Stimulated activated CD4-positive, alpha-beta T cell treated with anti-CD3 and anti-CD28 coated beads, Interleukin-15, amount 100 ng/mL, for 1 hour (primary cell): ENCODE data around the gene TCAIM.
"Not testable (repeated sequence)": the region's sequence is repeated elsewhere in the genome, so short reads cannot be mapped to it uniquely, and the experiment has no call there.

Experiments
- DNase-seq, 2 donors: peaks; one replicate each; pipeline ENCODE4 v3.0.0-alpha.2; 2020; ENCODE audit warnings: low read depth in 1 of 2, low spot score in 1 of 2

TCAIM gene

DNA sequence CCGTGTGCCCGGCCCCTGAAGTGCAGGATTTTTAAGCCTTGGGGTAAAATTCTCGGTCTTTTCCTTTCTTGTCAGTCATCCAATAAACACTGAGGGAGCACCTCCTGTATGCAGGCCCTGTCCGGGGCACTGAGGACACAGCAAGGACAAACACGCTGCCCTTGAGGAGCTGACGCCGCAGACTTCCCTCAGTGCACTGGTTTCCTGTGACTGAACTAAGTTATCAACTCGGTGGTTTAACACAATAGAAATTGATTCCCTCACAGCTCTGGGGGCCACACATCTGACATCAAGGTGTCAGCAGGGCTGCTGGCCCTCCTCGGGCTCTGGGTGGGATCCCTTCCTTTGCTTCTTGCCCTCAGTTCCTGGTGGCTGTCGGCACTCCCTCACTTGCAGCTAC lies 73.8 kb downstream of the TCAIM start:
- no peak for DNase-seq

DNA sequence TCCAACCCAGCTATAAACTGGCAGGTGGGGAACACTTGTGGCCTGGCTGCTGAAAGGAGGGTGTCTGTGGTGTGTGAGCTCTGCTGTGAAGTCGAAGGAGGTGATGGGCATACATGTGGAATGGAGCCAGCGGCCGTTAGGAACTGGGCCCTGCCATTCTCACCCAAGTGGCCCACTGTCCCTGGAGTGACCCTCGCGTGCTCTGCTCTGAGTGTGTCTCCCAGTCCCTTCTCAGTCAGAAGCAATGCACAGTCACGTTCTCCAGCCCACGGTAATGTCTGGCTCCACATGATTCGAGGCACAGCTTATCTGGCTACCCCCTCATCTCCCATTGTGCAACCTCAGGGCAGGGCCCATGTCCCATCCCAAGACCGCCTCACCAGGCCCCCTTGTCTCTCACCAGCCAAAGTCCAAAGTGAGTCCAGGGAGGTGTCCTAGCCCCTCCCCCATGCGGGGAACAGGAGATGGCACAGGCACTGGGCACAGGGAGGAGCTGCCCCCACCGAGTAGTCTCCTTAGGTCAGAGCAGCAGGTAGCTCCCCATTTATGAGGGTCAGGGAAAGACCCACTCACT lies 76.0 kb downstream of the TCAIM start:
- DNase-seq: no peak

DNA sequence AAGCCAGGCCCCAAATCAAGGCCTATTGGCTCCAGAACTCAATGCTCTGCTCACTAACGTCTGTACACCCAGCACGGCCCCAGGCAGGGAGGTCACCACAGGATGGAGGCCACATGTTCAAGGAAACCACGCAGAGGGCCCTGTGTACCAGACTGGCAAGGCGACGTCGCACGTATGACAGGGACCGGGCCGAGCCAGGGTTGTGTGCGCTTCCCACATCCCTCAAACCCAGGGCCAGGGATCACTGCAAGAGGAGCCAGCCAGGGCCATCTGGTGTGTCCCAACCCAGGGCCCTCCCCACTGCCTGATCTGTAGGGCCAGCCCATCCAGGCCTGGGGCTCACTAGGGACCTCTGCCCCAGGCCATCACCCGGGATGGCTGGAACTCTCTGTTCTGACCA lies 76.9 kb downstream of the TCAIM start:
- no peak for DNase-seq

DNA sequence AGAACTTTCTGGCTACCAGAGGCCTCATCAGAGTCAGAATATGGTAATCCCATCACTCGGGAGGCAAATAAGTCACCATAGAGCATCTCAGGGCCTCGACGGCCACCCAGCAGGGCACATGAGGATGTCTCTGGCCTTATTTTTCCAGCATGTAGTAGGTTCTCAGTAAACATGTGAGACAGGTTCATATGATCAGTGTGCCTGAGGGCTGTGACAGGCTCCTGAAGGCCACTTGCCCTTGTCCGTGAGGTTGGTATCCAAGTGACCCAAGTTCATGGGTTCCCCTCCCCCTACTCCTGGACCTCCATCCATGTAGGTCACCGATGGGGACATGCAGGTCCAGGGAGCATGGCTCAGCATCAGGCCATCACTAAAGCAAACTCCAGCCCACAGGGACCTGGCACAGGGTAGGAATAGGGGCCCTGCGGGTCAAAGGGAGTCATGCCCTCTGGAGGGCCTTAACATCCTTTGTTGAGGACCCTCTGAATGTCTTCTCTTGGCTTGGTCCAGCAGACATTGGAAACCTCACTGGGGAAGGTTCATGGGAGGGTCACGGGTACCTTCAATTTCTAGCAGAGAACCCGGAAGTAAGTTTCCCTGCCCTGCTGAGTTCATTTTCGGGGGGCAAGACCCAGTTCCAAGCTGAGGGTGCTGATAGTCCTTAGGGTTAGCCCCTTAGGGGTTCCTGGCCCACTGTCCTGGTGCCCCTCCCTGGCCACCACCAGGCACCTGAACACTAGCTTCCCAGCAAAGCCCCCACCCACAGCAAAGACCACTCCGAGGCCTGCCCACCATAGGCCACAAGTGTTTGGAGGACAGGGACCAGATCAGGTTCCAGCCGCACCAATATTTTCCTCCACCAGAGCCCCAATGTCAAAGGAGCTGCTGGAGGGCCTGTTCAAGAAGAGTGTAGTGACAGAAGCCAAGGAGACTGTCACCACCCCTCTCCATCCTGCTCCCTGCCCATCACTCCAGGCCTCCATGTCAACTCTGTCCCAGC lies 77.8 kb downstream of the TCAIM start:
- no peak for DNase-seq

DNA sequence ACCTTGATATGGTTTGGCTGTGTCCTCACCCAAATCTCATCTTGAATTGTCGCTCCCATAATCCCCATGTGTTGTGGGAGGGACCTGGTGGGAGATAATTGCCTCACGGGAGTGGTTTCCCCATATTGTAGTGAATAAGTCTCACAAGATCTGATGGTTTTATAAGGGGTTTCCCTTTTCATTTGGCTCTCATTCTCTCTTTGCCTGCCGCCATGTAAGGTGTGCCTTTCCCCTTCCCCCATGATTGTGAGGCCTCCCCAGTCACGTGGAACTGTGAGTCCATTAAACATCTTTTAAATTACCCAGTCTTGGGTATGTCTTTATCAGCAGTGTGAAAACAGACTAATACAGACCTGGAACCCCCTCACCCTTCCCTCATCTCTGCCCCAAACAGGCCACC lies 79.6 kb downstream of the TCAIM start:
- not testable (repeated sequence) for DNase-seq

DNA sequence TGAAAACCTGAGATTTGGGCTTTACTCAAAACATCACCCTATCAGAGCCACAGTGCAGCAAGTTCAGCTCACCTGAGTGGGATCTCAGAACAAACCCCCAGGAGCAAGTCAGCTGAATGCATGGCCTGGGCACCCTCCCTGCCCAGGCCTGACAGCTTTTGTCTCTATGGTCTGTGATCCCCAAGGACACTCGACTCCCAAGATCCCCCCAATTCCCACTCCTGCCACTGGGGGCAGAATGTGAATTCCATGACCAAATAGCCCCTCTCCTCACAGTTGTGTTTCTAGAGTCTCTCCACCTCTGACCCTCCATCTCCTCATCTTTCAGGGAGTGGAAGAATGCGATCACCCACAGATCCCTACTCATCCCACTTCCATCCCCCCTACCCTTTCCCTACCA lies 80.0 kb downstream of the TCAIM start:
- DNase-seq: no peak

DNA sequence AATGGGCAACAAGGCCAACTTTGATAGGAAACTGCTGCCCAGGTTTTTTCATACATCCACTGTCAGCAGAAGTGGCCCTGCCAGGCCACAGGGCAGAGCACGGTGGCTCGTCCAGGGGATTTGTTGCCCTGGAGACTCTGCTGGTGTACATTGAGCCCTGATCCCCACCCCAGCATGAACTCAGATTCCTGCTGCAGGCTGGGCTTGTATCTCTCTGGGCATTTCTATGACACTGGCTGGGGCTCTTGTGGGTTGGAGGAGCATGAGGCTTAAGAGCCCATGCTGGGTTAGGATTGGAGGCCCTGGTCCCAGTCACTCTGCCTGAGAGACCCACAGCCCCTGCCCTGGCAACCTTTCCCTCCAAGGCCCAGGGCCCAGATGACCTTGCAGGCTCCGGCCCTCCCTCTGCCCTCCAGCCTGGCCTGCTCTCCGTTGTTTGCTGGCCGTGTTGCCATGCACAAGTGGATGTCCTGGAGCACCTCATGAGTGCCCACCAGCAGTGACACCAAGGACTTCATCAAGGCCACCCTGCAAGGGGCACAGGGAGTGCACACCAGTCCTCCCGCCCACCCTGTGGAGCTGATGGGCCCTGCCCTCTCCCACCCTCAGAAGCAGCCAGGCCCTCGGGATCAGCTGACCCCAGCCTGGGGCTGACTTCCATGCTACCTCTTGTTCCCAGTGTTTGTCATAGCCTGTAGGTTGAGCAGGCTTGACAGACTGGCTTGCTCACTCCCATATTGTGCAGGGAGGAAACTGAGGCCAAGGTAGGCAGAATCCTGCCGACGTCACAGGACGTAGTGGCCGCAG lies 80.8 kb downstream of the TCAIM start:
- DNase-seq: no peak

DNA sequence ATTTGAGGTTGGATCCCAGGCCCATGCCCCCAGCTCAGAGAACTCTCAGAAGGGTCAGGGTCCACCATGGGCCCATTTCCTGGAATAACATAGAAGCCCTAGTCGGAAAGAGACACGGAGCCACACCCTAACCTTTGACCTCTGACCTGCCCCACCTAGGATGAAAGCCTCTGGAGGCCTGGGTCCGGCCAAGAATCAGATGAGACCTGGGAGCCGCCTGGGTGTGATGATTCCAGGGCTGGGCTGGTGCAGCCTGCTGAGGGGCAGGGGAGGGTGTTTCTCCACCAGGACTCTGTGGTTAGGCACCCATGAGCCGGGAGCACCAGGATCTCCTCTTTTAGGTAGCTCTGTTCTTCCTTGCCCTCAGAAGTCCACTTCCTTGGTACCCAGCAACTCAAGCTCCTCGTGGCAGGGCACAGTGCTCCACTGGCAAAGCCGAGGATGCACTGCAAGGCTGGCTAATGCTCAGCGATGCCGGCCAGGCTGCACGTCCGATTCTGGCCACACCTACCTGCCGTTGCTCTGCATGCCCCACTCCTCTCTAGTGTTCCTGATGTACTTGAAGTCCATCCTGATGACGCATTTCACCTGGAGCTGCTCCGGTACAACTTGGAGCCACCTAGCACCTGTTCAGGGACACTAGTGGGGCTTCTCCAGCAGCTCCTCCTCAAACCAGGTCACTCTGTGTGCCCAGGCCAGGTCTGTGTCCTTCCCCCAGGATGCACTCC lies 81.5 kb downstream of the TCAIM start:
- DNase-seq: no peak

DNA sequence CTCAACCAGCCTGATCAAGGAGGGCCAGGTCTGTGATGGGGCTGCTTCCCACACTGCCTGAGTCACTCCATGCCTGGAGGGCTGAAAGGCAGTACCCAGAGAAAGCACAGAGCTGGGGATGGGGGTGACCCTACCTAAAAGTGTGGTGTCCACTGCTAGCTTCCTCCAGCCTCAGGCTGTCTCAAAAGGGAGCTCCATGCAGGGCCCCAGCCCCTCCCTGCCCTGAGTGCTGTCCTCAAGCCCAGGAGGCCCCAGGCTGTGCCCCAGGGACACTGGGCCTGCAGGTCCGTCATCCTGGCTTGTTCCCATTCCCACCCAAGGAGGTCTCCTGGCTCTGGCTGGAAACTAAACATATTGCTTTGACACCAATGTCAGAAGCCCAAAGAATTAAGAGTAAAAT lies 82.1 kb downstream of the TCAIM start:
- DNase-seq: no peak

DNA sequence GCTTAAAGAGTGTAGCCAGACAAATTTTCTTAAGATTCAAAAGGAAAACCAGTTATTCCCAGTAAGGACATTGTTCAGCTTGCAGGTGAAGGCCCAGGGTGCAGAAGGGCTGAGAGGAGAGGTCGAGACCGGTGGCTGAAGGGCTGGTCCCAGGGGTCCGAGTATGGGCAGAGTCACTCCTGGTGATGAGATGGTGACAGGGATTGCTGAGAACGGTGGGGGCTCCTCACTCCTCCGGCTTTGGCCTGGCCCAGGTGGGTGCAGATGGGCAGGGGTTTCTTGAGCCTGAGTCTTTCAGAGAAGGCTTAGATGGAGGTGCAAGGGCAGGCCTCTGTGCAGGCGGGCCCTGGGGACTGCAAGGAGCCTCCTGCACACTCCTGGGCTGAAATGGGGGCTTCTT lies 82.7 kb downstream of the TCAIM start:
- no peak for DNase-seq

DNA sequence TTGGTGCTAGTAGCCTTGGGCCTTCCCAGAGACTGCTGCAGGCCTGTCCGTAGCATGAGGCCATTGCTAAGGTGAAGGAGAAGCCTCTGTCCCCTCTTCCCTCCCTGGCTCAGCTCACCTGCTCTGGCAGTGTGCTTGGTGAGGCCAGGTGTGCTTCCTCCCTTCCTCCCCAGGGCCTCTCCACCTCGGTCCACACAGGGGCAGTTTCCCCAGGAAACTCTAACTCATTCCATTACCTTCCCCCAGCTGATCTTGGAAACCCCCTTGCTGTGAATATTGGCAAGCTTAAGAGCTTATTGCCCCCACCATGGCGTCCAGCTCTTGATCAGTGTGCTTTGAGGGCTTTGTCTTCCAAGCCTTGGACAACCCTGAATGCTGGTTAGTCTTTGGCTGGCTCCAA lies 86.2 kb downstream of the TCAIM start:
- no peak for DNase-seq

DNA sequence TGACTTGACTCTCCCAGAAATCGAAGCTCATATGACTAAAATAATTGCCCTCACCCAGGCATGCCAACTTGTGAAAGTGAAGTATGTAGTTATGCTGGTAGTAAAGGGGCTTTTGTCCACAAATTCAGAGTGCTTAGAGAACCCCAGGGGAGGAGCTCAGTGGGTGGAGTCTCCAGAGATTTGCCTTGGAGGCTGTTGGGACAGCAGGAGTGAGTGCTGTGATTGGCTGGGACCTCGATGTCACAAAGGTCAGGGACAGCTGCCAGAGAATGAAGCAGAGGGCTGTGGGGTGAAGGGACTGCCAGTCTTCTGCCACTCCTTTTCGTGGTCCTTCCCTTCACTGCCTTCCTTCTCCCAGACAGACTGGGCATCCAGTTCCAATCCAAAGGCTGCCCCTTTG lies 89.1 kb downstream of the TCAIM start:
- no peak for DNase-seq

DNA sequence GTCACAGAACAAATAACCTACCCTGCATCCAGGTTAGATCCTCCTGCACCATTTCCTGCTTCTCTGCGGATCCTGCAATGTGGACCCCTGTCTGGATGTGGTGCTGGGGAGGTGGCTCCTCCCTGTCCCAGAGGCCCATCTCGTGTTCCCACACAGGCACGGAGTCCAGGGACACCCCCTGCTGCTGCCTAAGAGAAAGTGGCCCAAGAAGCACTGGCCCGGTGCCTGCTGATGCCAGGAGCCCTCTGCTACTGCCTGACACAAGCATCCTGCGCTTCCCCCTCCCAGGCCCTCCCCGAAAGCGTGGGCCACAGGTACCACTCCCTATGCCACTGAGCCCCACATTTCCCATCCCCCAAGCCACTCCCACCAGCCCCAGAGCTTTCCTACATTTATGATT lies 90.3 kb downstream of the TCAIM start:
- no peak for DNase-seq

DNA sequence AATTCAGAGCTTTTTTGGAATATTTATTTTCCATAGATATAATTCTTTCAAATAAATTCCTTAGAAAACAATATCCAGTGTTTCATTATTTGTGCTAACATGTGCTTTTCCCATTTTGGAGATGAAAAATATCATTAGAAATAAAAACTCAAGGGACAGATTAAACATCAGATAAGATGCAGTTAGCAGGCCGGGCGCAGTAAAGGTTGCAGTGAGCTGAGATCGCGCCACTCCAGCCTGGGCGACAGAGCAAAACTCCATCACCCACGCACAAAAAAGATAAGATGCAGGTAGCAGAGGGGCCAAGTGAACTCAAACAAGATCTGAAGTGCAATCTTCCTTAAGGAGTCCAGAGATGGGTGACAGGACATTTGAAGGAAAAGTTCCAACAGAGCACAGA lies 90.9 kb downstream of the TCAIM start:
- DNase-seq: no peak

DNA sequence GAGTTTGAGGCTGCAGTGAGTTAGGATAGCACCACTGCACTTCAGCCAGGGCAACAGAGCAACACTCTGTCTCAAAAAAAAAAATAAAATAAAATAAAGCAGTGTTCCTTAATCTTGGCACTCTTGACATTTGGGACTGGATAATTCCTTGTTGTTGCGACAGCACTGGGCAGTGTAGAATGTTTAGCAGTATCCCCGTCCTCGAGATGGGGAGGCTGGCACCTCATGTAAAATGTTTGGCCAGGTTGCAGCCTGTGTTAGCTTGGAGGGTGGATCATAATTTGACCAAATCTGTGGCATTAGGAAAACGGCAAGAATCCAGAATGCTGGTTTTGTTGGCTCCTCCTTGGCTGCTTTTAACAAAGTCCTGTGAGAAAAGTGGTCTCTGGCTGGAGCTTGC lies 91.9 kb downstream of the TCAIM start:
- no peak for DNase-seq

DNA sequence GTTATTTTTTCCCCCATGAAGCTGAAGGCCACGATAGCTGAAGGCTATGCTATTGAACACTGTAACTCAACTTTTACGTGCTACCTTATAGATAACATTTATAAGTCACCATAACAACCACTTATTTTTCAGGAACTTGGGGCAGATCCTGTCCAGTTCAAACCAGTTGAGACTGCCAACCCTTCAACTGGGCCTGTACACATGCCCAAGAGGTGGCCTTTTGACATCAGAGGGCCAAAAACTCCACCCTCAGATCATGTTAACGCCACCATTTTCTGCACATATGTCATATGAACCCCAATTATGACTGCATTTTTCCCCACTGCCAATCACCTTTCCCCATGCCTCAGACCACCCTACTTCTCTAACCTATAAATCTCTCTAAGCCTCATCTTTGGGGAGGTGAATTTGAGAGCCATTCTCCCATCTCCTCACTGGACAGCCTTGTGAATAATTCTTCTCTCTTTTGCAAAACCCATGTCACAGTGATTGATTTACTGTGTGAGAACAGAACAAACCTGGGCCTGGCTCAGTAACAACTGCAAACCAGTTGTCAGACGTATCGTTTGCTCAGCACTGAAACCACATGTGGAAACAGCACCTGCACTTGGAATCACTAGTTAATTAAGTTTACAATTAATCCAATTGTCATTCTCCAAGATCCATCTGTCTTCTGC lies 96.4 kb downstream of the TCAIM start:
- no peak for DNase-seq

DNA sequence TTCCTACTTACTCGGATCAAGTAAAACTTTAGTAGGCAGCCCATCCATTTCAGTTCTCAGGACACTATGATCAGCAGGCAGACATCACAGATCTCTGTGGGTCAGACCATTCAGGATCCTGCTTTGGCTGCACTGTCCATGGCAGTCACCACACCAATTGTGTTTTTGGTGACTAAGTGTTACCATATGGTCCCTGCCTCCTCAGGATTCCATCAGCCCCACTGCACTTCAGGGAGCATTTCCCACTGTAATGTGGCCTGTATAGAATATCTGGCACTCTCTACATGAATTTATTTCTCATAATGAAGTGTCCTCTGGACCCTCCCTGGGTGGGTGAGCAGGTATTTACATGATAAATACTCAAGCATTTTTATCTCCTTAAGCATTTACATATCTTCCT lies 97.6 kb downstream of the TCAIM start:
- no peak for DNase-seq

DNA sequence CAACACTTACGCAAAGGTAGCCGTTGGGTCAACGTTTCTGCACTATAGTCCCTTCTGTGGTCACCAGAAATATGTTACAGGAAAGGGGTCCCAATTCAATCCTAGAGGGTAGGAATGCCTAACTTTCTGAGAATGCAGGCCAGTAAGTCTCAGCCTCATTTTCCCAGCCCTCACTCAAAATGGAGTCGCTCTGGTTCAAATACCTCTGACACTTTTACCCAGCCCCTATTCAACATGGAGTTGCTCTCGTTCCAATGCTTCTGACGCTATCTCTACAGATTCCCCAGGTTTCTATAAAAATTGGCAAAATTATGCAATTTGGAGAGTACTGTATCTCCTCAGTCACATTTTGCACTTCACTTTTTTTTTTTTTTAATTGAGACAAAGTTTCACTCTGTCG lies 99.2 kb downstream of the TCAIM start:
- no peak for DNase-seq

DNA sequence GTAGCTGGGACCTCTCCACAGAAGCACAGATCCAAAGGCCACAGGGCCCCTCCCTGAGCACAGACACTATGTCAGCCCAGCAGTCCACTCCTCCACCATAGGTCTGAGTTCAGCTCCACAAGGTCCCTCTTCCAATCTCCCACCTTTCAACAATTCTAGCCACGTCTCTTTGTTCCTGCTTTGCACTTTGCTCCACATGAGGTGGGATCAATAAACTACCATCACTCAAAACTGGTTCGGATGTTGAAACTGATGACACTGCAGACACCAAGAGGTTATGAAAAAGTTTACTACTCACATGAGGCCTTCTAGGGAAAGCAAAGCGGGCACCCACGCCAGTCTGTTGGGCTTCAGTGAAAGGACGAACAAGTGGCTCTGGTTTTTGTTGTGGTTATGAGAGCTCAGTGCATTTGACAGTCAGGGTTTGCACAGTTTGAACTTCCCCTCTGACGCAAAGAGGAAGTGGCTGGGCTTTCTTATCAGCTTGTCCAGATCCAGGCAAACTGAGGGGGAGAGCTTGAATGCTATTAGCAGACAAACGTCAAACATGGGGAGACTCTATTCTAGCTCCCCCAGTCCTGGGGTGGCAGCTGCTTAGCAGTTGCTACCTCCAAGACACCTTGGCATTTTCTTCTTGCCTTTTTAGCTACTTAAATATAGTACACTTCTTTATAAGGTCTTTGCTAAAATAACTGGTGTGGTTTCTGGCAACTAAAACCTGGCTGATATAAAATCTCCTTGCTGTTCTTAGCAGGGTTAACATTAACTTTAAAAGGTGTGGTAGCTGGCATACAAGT lies 101.1 kb downstream of the TCAIM start:
- DNase-seq: peak; percentile 9 to 13
